Hepatocyte (in vitro differentiated cells): ENCODE data around the gene PBLD.

Source experiments
- CTCF ChIP-seq: fragments of 200-600 bp; sonication (generic); IDR thresholded peaks from 2 replicates; pipeline ENCODE4 v1.5.1; 2016; ENCODE audit warnings: antibody characterized with exemption, mild to moderate bottlenecking; ENCODE audit not compliant: poor library complexity
- EZH2phosphoT487 ChIP-seq: fragments of 200-600 bp; sonication (generic); IDR thresholded peaks from one replicate; pipeline ENCODE4 v1.6.1; 2018; ENCODE audit warnings: antibody characterized with exemption, mild to moderate bottlenecking, low read depth, moderate library complexity; ENCODE audit not compliant: unreplicated experiment, severe bottlenecking

GRCh38 chr10:68340358-68341080, 7.8 kb upstream of the PBLD start:
- no peak for TF ChIP-seq CTCF
- no peak for TF ChIP-seq EZH2phosphoT487
